ENCODE results near the gene SNUPN. TPM values are rescaled to one million over a fixed set of nuclear protein-coding genes. Genes with fewer than 3 reads are reported as not detected.

SNUPN gene
- total RNA-seq, result 10 to 100 TPM; 37.0 to 44.6 TPM
- polyA plus RNA-seq (ENCODE audit: insufficient read depth, low read depth, low replicate concordance), result 97.5 TPM
- long read RNA-seq, donor 1, transcript SNUPN-201 (9 exons, 1,513 nt), result major isoform, 9 of 9 reads
- long read RNA-seq, donor 1, partial matches to known transcripts, result 0 of 9 reads
- long read RNA-seq, donor 1, other reads (novel, unspliced or antisense), result 0 of 9 reads
- long read RNA-seq, donor 2, transcript SNUPN-201 (9 exons, 1,513 nt), result major isoform, 6 of 15 reads
- long read RNA-seq, donor 2, partial matches to known transcripts, result 7 of 15 reads
- long read RNA-seq, donor 2, other reads (novel, unspliced or antisense), result 0 of 15 reads

- H3K27me3 ChIP-seq, result no peaks in the 10 kb centered on the region
- no peaks in the 10 kb centered on the region for H3K36me3 ChIP-seq (ENCODE audit: low read depth, missing control alignments)
- no peaks in the 10 kb centered on the region for H3K9me3 ChIP-seq
- peak within 1 kb of the TSS; percentile 91 to 96 for H3K27ac ChIP-seq
- H3K4me1 ChIP-seq, result peaks cover 10% of the 10 kb centered on the region
- peak within 1 kb of the TSS; percentile 77 to 99 for H3K4me3 ChIP-seq
- TF ChIP-seq CTCF (IDR thresholded peaks at IDR 0.05), result peak in 1 of 3 experiments; percentile 22
- peak; percentile 28 for TF ChIP-seq POLR2A (IDR thresholded peaks at IDR 0.05)
- peak; percentile 97 for DNase-seq
- intact Hi-C loops (cut with DNase I; ENCODE audit: low total_unique reads), result loop anchor here (10.0 kb wide), 1 partner anchor 261 kb away; the partner anchor contains the start of gene MAN2C1
- WGBS, 2 donors, result 1 to 2% methylated on average over 16 to 39 of the region's 47 CpGs
Measured at GRCh38 chr15:75625542-75626347, at the start of gene SNUPN. TSS of gene SNUPN (minus strand) at chr15:75625725. CDS start at chr15:75621051, 4,674 bp downstream.

DNA sequence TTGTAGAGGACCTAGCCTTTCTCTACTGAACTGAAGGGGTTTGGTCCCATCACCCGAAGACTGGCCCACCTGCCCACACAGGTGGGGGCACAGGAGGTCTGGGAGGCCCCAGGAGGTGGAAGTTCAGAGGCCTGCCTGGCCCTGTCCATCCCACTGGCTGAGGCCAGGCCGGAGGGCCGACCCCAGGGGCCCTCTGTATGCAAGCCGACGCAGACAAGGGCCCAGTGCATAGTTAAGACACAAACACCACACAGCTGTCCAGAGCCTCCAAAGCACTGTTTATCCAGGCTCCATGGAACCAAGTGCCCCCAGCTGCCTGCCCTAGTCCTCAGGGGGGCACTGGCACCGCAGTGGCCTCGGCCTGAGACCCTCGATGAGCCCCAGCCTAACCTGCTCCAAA lies 48.8 kb upstream of the SNUPN start:
- no peaks in the 10 kb centered on the region for H3K27me3 ChIP-seq
- no peak overlapping the region for H3K4me3 ChIP-seq
- peaks cover 27% of the 10 kb centered on the region for H3K4me1 ChIP-seq
- no peaks in the 10 kb centered on the region for H3K36me3 ChIP-seq (ENCODE audit: low read depth, missing control alignments)
- DNase-seq, result no peak
- TF ChIP-seq CTCF (IDR thresholded peaks at IDR 0.05) (no peak), POLR2A (IDR thresholded peaks at IDR 0.05) (no peak)
- intact Hi-C loops (cut with DNase I; ENCODE audit: low total_unique reads), result no loop called here
- 78 to 81% methylated on average over 1 to 8 of the region's 8 CpGs for WGBS, 2 donors
- no peaks in the 10 kb centered on the region for H3K9me3 ChIP-seq
- H3K27ac ChIP-seq, result no peak overlapping the region

- Histone ChIP-seq H3K4me3 (no peak overlapping the region), H3K9me3 (no peaks in the 10 kb centered on the region), H3K4me1 (peaks cover 27% of the 10 kb centered on the region), H3K36me3 (ENCODE audit: low read depth, missing control alignments) (no peaks in the 10 kb centered on the region), H3K27me3 (no peaks in the 10 kb centered on the region), H3K27ac (peak overlapping the region in 1 of 2 donors; percentile 75)
- intact Hi-C loops (cut with DNase I; ENCODE audit: low total_unique reads), result no loop called here
- peak; percentile 83 for DNase-seq
- TF ChIP-seq POLR2A (IDR thresholded peaks at IDR 0.05), result no peak
- TF ChIP-seq CTCF (IDR thresholded peaks at IDR 0.05), result no peak
- 59 to 60% methylated on average over 10 of the region's 10 CpGs for whole genome bisulfite sequencing, 2 donors
Measured at GRCh38 chr15:75673426-75674235, 48.1 kb upstream of the SNUPN start.

- Histone ChIP-seq H3K36me3 (ENCODE audit: low read depth, missing control alignments) (no peaks in the 10 kb centered on the region), H3K4me3 (no peak overlapping the region), H3K27me3 (no peaks in the 10 kb centered on the region), H3K27ac (peak overlapping the region in 1 of 2 donors; percentile 75), H3K4me1 (peaks cover 27% of the 10 kb centered on the region), H3K9me3 (no peaks in the 10 kb centered on the region)
- WGBS, 2 donors, result 44 to 48% methylated on average over 12 to 14 of the region's 14 CpGs
- peak; percentile 32 for DNase-seq
- TF ChIP-seq POLR2A (IDR thresholded peaks at IDR 0.05) (no peak), CTCF (IDR thresholded peaks at IDR 0.05) (no peak)
- intact Hi-C loops (cut with DNase I; ENCODE audit: low total_unique reads), result no loop called here
Measured at GRCh38 chr15:75672646-75673425, 47.3 kb upstream of the SNUPN start.

Measured in testis (tissue), 5 donors.